Stimulated activated CD4-positive, alpha-beta T cell treated with anti-CD3 and anti-CD28 coated beads, Interleukin-12 subunit alpha, Interleukin-12 subunit beta, amount 100 ng/mL, for 24 hours (primary cell): ENCODE data around the gene ARHGAP31.

ENCODE experiments used
- DNase-seq, 2 experiments: peaks; one replicate each; pipeline ENCODE4 v3.0.0-alpha.2; 2020; ENCODE audit warnings: low read depth in 2 of 2

Gene ARHGAP31

GRCh38 chr3:119382134-119382533 is 88.0 kb downstream of the ARHGAP31 start:
- DNase-seq, result no peak

DNA sequence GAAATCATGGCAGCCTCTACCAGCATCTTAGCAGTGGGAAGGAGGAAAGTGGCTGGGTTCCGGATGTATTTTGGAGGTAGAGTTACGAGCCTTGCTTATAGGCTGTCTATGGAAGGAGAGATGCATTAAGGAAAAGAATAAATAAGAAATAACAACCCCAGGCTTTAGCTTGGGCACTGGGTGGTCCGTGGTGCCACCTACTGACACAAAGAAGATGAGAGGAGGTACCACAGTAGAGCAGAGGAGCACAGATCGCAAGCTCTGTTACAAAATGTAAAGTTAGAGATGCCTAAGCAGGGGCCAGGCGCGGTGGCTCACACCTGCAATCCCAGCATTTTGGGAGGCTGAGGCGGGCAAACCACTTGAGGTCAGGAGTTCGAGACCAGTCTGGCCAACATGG is 94.4 kb downstream of the ARHGAP31 start:
- no peak for DNase-seq

- no peak for DNase-seq
Measured at GRCh38 chr3:119395923-119396358, 101.8 kb downstream of the ARHGAP31 start.

DNA sequence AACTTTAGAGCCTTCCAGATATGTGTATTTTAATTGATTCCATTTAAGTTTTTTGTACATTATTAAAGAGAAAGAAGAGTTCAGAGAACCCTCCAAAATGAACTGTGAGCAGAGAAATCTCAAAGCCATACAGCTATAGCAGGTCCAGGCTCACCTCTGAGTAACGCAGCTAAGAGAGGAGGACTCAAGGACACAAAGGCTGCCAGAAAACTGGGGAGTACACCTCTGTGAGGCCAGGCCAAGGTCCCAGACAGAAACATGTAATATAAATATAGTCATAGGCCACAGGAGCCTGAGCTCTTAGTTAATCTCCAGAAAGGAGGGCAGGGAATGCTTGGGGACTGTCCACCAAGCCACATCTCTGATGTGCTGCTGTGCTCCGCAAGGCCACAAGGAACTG is 102.7 kb downstream of the ARHGAP31 start:
- DNase-seq, result no peak

GRCh38 chr3:119400466-119400865 is 106.3 kb downstream of the ARHGAP31 start:
- DNase-seq, result no peak

GRCh38 chr3:119401069-119401468 is 106.9 kb downstream of the ARHGAP31 start:
- no peak for DNase-seq

- no peak for DNase-seq
Measured at GRCh38 chr3:119401503-119402440, 107.6 kb downstream of the ARHGAP31 start.

DNA sequence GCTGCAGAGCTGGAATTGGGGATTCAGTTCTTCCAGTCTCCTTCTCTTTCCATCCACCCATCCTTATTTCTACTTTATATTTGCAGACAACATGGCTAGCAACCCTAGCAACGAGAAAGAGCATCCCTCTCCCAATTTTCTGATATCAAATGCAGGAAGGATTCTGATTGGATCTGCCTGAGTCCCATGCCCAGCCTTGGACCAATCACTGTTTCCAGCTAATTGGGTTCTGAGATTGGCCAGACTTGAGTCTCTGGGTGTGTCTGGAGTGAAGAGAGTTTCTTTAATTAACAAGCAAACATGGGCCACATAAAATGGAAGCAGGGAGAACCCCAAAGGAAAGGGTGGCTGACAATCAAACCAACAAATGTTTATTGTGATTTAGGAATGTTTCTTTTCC is 108.6 kb downstream of the ARHGAP31 start:
- no peak for DNase-seq

DNA sequence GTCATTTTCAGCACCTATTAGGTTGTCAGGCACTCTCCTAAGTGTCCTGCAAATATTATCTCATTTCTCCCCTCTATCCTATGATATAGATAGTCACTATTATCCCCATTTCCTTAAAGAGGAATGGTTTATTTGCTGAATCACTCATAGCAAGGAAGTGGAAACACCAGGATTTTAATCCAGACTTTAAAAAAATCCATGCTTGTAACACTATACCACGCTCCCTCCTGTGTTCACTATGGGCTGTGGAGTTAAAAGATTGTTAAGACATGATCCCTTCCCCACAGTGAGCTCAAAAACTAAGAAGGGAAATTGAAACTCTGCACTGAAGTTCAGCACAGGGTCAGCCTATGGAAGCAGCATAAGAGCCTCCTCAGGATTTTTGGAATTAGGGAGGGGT is 109.0 kb downstream of the ARHGAP31 start:
- no peak for DNase-seq

DNA sequence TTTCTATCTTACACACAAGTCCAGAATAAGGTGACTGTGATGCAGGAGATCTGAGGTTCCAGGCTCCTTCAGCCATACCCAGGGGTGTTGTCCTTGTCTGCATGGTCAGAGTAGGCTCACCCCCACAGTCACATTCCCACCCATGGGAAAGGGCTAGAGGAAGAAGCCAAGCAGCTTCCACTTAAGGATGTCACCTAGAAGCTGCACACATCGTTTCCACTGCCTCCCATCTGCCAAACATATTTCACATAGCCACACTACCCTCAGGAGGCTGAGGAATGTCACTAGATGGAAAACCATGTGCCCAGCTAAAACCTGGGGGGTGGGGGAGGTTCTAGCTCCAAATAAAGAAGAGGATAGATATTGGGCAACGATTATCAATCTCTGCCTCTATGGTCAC is 111.1 kb downstream of the ARHGAP31 start:
- no peak for DNase-seq

DNA sequence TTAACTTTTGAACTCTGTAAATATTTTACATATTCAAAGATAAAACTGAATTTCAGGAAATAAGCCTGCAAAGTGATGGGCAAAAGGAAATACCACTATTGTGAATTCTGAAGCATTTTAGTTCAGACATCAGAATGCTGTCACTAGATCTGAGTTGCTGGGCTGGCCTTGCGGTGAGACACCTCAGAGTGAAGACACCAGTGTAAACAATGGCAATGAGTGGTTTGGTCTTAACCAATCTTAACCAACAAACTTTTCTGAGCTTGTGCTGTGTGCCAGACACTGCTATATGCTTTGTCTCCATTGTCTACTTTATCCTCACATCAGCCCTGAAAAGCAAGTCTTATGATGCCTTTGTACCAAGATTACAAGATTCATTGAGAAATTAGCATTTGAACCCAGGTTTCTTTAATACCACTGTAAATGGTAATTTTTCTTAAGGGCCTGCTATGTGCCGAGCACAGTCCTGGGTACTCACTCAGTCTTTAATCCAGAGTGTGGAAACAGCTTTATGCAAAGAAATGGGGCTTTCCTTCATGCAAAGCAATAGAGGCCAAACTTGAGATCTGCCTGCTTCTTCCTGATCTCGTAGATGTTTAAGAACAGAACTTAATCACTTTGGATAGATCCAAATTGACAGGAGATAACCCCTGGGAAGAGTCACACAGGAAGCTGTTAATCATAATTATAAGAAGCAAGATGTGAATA is 114.2 kb downstream of the ARHGAP31 start:
- DNase-seq, result no peak

DNA sequence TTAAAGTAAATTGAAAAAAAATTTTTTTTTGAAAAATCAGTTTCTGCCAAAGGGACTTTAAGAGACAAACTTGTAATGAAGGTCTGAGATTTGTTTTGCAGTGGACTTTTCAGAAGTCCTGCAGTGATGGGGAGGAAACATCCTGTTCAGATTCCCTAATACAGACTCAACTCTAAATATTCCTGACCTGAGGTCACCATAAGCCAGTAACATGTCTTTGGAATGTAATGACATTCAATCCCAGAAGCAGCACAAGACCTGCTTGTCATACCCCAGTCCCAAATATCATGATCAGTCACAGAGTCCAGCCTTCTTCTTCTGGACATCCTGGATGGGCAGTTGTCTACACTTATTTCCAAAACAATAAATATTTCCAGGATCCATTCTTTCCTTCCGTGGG is 115.7 kb downstream of the ARHGAP31 start:
- no peak for DNase-seq

GRCh38 chr3:119413603-119414280 is 119.6 kb downstream of the ARHGAP31 start:
- DNase-seq, result no peak

DNA sequence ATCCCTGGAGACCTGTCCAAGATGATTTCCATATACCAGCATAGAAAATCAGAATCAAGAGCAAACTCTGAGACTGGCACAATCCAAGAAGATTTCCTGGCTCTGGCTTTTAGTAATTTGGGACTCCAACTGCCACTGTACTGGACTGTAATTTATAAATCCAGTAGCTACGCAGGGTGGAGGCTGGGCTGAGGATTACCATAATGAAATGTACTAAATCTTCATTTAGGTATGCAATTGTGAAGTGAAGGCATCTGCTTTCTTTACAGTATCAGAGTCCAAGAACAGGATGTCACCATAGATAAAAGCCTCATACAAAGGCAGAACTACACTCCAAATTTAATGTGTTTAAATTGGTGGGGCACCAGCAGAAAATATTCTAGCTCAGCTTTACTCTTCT is 122.7 kb downstream of the ARHGAP31 start:
- DNase-seq, result no peak

- no peak for DNase-seq
Measured at GRCh38 chr3:119417771-119418512, 123.8 kb downstream of the ARHGAP31 start.

DNA sequence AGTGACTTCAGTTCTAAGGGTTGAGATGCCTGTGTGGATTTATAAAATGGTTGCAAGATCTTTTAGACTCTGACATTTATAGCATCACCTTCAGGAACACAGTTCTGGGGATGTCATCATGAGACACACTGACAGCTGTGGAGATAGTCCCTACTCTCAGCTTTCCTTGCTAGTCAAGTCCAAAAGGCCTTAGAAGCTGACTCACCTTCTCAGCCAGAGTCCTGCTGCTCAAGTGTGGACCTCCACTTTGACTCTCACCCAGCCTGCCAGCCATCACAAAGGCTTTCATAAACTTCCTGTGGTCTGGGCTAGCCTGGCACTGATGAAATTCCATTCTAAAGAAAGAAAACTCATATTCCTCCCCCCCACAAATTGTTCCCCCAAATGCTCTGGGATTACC is 124.5 kb downstream of the ARHGAP31 start:
- no peak for DNase-seq

- no peak for DNase-seq
Measured at GRCh38 chr3:119420196-119420595, 126.0 kb downstream of the ARHGAP31 start.

GRCh38 chr3:119427669-119428068 is 133.5 kb downstream of the ARHGAP31 start:
- DNase-seq, result no peak

- DNase-seq, result no peak
Measured at GRCh38 chr3:119428538-119428937, 134.4 kb downstream of the ARHGAP31 start.

DNA sequence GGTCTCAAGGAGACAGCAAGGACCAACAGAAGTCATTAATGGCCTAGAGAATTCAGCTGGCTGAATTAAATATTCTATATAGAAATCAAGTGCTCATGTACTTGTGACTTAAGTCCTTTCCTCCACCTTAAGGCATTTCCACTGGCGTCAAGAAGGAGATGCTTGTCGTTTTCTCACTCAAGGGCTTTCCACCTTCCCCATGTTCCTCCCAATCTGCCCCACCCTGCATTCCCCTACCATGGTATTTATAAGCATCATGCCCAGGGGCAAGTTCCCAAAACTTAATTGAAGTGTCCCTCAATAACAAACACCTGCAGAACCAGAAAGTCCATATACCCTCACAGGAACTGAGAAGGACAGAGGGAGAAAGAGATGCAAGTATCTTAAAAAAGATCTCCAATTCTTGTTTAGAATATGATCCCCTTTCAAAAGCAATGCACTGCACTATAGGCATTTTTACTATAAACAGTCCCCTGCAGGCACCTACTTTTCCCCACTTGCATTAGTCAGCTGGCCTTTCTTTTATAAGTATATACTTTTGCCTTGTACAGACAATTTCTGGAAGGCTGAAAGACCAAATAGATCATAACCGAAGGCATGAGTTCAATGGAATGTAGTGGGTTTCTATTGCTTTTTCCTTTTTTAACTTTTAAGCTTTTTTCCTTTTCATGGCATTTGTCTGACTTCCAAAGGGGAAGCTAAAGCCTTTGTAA is 139.6 kb downstream of the ARHGAP31 start:
- no peak for DNase-seq

DNA sequence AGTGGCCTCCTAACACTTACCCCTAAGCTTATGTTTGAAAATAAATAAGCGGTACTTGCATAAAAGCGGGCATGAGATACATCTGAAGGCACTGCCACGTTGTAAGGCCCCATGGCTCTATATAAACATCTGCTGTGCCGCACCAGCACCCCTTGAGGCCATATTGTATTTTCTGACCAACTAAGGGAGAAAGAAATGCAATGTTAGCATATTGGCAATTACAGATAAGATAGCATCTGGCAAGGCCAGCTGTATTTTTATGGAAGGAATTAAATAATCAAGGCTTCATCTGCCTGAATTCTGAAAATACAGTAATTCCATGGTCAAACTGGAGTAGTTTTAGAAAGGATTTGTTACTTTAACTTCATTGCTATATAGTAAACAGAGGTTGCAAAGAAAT is 140.5 kb downstream of the ARHGAP31 start:
- no peak for DNase-seq
